ENCODE results near the gene BTG2. TPM values are rescaled to one million over a fixed set of nuclear protein-coding genes. Genes with fewer than 3 reads are reported as not detected.
"Not testable (repeated sequence)": the region's sequence is repeated elsewhere in the genome, so short reads cannot be mapped to it uniquely, and the experiment has no call there.

BTG2 gene
- total RNA-seq, 1 experiment from 2014 or later: 2.9 TPM

- Histone ChIP-seq H2BK5ac (ENCODE audit: insufficient read length, low read length) (no peak overlapping the region), H3K14ac (ENCODE audit: insufficient read depth, low read length) (no peak overlapping the region), H3K4me2 (ENCODE audit: insufficient read depth, insufficient read length, low read length) (no peak overlapping the region), H3K18ac (ENCODE audit: insufficient read length, low read depth, low read length) (no peak overlapping the region), H4K8ac (replicated peaks; ENCODE audit: insufficient read length, low read depth, low read length) (no peak overlapping the region), H3K4me1 (ENCODE audit: insufficient read depth, low read length) (no peaks in the 10 kb centered on the region), H2BK12ac (ENCODE audit: insufficient read length, low read depth, low read length) (no peak overlapping the region), H3K27ac (ENCODE audit: insufficient read length, low read depth, low read length) (no peak overlapping the region), H2AK5ac (ENCODE audit: insufficient read length, low read length) (no peak overlapping the region), H2BK15ac (ENCODE audit: low read depth, low read length) (no peak overlapping the region), H3T11ph (ENCODE audit: low read length) (no peak overlapping the region), H3K27me3 (ENCODE audit: insufficient read depth, low read length) (peaks cover 34% of the 10 kb centered on the region), H2BK20ac (ENCODE audit: low read depth, low read length, poor library complexity, severe bottlenecking) (no peak overlapping the region), H2BK120ac (ENCODE audit: low read depth, low read length, poor library complexity, severe bottlenecking) (no peak overlapping the region), H3K79me2 (ENCODE audit: insufficient read depth, low read length) (no peaks in the 10 kb centered on the region), H3K9me3 (ENCODE audit: control insufficient read depth, low read depth, low read length) (no peaks in the 10 kb centered on the region), H2AFZ (ENCODE audit: low read length) (no peak overlapping the region), H3K56ac (ENCODE audit: insufficient read length, low read depth, low read length) (no peak overlapping the region), H3K23ac (ENCODE audit: insufficient read length, low read depth, low read length) (no peak overlapping the region), H4K5ac (ENCODE audit: insufficient read length, low read depth, low read length) (no peak overlapping the region), H4K20me1 (ENCODE audit: control insufficient read depth, insufficient read depth, insufficient read length) (no peaks in the 10 kb centered on the region), H4K91ac (ENCODE audit: insufficient read length, low read depth, low read length) (no peak overlapping the region), H3K4ac (ENCODE audit: low read depth, low read length) (no peak overlapping the region), H3K23me2 (ENCODE audit: insufficient read length, low read depth, low read length, poor library complexity, severe bottlenecking) (no peaks in the 10 kb centered on the region), H3K9ac (ENCODE audit: extremely low read depth, insufficient read length, low read length) (no peak overlapping the region), H3K79me1 (ENCODE audit: insufficient read depth, low read depth, low read length, poor library complexity, severe bottlenecking) (no peaks in the 10 kb centered on the region)
- Mint-ChIP-seq H3K27me3 (ENCODE audit: low read depth) (peaks cover 99% of the 10 kb centered on the region), H3K27ac (no peak overlapping the region), H3K36me3 (ENCODE audit: insufficient read depth in 1 of 3, low read depth in 3 of 3) (no peaks in the 10 kb centered on the region), H3K4me3 (no peak overlapping the region), H3K9me3 (no peaks in the 10 kb centered on the region), H3K4me1 (peaks cover 10% of the 10 kb centered on the region in 2 experiments)
- no peak for DNase-seq
- no peak for TF ChIP-seq CTCF (conservative IDR thresholded peaks at IDR 0.05)
- WGBS (ENCODE audit: extremely low coverage, insufficient read length, low lambda C conversion rate): no CpG with 5 or more reads among the region's 4 CpGs
Observed at GRCh38 chr1:203299169-203299568, 6.2 kb upstream of the BTG2 start.

- not testable (repeated sequence) for H3K27ac Mint-ChIP-seq; H2BK15ac ChIP-seq (ENCODE audit: low read depth, low read length); H2AK5ac ChIP-seq (ENCODE audit: insufficient read length, low read length); H3K23ac ChIP-seq (ENCODE audit: insufficient read length, low read depth, low read length); H2BK5ac ChIP-seq (ENCODE audit: insufficient read length, low read length); H2BK20ac ChIP-seq (ENCODE audit: low read depth, low read length, poor library complexity, severe bottlenecking); H3T11ph ChIP-seq (ENCODE audit: low read length); H3K4me3 Mint-ChIP-seq; H3K56ac ChIP-seq (ENCODE audit: insufficient read length, low read depth, low read length); H3K79me1 ChIP-seq (ENCODE audit: insufficient read depth, low read depth, low read length, poor library complexity, severe bottlenecking); H3K79me2 ChIP-seq (ENCODE audit: insufficient read depth, low read length); H3K23me2 ChIP-seq (ENCODE audit: insufficient read length, low read depth, low read length, poor library complexity, severe bottlenecking); H3K18ac ChIP-seq (ENCODE audit: insufficient read length, low read depth, low read length); H2BK120ac ChIP-seq (ENCODE audit: low read depth, low read length, poor library complexity, severe bottlenecking); H3K4me2 ChIP-seq (ENCODE audit: insufficient read depth, insufficient read length, low read length); H3K27ac ChIP-seq (ENCODE audit: insufficient read length, low read depth, low read length); H3K9me3 Mint-ChIP-seq; DNase-seq; H3K4me1 ChIP-seq (ENCODE audit: insufficient read depth, low read length); H3K4ac ChIP-seq (ENCODE audit: low read depth, low read length); H3K14ac ChIP-seq (ENCODE audit: insufficient read depth, low read length); H4K20me1 ChIP-seq (ENCODE audit: control insufficient read depth, insufficient read depth, insufficient read length); H4K91ac ChIP-seq (ENCODE audit: insufficient read length, low read depth, low read length); H4K5ac ChIP-seq (ENCODE audit: insufficient read length, low read depth, low read length); H2BK12ac ChIP-seq (ENCODE audit: insufficient read length, low read depth, low read length); H3K9ac ChIP-seq (ENCODE audit: extremely low read depth, insufficient read length, low read length); H3K36me3 Mint-ChIP-seq (ENCODE audit: insufficient read depth in 1 of 3, low read depth in 3 of 3); H3K9me3 ChIP-seq (ENCODE audit: control insufficient read depth, low read depth, low read length); H2AFZ ChIP-seq (ENCODE audit: low read length); H4K8ac ChIP-seq (replicated peaks; ENCODE audit: insufficient read length, low read depth, low read length)
- H3K4me1 Mint-ChIP-seq: peaks cover 17 to 18% of the 10 kb centered on the region in 2 experiments
- no CpG with 5 or more reads among the region's 8 CpGs for WGBS (ENCODE audit: extremely low coverage, insufficient read length, low lambda C conversion rate)
- H3K27me3 Mint-ChIP-seq (ENCODE audit: low read depth): peaks cover 99% of the 10 kb centered on the region
- H3K27me3 ChIP-seq (ENCODE audit: insufficient read depth, low read length): peaks cover 41% of the 10 kb centered on the region
Observed at GRCh38 chr1:203299719-203300429, 5.4 kb upstream of the BTG2 start.
